GM21367 (cell line): ENCODE measurements around the gene SPACA4.

Source experiments
- ATAC-seq: cut with Tn5 transposase; IDR thresholded peaks from one replicate; pipeline ENCODE4 v1.9.1; 2021; ENCODE audit not compliant: unreplicated experiment

SPACA4 gene

DNA sequence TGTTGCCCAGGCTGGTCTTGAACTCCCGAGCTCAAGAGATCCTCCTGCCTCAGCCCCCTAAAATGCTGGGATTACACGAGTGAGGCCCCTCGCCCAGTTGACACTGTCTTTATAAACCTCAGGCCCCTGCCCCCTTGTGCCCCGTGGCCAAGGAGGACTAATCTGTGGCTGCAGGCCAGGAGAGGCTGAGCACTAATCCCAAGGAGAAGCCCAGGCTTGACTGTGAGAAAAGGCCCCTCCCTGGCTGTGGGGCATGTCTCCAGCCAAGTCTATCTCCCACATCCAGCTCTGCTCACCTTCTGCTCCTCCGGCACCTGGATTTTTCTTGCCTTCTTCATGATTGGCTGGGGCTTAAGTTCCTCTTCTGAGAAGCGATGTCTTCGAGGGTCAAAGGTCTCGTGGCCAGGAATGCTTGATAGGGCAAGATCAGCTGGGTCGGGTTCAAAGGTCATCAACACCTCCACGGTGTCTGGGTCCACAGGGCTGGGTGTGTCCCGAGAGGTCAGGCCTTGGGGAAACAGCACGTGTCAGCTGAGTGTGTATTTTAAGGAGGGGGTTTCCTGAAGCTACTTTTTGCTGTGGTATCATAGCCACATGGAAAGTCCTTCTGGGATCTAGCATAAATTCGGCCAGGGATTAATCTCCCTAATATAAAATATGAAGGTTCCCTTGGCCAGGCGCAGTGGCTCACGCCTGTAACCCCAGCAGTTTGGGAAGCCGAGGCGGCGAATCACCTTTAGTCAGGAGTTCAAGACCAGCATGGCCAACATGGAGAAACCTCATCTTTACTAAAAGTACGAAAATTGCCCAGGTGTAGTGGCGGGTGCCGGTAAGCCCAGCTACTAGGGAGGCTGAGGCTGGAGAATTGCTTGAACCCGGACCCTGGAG lies 26.9 kb downstream of the SPACA4 start:
- no peak for ATAC-seq

DNA sequence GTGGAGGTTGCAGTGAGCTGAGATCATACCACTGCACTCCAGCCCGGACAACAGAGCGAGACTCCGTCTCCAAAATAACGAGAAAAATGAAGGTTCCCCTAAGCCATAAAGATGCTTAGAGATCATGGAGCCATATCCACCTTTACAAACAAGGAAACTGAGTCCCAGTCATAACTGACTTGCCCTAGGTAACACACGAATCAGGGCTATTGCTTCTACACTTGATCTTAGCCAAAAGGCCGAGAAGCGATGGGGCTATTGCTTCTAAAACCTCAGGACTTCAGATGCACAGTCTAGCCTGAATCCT lies 27.4 kb downstream of the SPACA4 start:
- ATAC-seq, result no peak

GRCh38 chr19:48634424-48635262 lies 28.1 kb downstream of the SPACA4 start:
- no peak for ATAC-seq

- no peak for ATAC-seq
Observed at GRCh38 chr19:48635263-48635965, 28.9 kb downstream of the SPACA4 start.

GRCh38 chr19:48635966-48636858 lies 29.7 kb downstream of the SPACA4 start:
- no peak for ATAC-seq

- ATAC-seq, result no peak
Observed at GRCh38 chr19:48636859-48637448, 30.4 kb downstream of the SPACA4 start, which contains the start of gene DBP. TSS of gene DBP (minus strand) at chr19:48637379. CDS start at chr19:48636994, 385 bp downstream.

- peak; percentile 52 for ATAC-seq
Observed at GRCh38 chr19:48637449-48637947, 31.0 kb downstream of the SPACA4 start.

DNA sequence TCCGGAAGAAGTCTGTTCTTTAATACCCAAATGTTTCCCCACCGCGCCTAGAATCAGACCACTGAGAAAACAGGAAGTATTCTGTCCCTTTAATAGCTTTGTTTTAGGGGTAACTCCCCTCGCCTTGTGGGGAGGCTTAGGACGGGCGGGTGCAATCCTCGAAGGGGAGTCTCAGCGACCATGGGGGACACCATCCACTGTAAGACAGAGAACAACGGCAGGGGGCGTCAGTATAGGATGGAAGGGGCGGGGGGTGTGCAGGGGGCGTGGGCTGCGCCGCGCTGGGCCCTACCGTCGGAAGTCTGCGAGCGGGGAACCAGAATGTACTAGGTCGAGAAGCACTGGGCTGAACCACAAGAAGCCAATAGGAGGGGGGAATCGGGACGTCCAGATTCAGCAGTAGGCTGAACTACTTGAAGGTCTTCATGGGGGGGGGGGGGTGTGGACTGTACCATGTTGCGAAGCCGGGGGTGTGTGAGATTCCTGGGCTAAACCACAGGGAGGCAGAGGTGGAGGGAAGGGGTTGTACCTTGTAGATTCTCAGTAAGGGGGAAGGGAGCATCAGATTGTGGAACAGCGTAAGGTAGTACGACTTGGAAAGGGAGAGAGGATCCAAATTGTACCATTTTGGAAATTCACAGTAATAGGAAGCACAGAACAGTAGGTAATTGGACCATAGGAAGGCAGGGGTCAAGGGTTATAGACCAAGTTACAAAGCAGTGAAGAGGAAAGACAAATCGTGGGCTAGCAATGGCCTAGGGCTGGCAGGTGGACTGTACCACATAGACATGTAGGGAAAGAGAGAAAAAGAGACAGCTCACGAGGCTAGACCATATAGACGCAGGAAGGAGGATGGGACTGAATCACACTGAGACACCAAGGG lies 31.6 kb downstream of the SPACA4 start:
- peak; percentile 6 for ATAC-seq

GRCh38 chr19:48638831-48639381 lies 32.4 kb downstream of the SPACA4 start:
- no peak for ATAC-seq

DNA sequence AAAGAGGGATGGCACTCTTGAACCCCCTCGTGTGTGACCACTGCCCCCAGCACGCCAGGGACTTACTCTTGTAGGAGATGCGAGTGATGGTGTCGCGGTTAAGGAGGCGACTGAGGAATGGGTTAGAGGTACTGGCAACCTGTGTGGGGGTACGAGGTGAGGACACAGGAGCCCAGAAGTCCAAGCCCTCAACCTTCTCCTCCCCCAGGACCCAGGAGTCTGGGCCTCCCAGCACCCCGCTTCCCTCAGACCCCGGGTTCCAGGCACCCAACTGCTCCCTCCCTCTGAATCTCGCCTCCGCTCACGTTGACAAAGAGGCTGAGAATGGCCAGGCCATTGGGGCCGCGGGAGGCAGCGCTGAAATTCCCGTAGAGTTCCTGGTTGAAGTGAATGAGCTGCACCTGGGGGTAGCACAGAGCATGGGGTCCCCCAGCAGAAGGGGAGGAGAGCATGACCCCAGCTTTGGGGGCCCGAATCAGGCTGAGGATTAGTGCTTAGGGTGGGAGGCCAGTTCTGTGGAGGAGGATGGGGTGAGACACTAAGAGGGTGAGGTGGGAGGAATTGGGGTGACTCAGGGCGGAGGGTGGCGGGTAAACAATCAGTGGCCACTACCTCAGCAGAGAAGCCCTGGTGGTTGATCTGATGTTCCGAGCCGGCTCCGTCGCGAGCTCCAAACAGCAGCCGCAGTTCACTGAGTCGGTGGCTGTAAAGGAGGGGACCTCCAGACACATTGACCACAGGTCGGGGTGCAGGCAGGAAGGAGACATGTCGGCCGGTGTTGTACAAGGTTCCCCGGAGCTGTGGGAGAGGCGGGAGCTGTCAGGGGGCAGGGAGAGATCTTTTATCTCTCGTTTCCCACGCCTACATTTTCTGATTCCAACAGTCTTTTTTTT lies 33.2 kb downstream of the SPACA4 start:
- no peak for ATAC-seq

DNA sequence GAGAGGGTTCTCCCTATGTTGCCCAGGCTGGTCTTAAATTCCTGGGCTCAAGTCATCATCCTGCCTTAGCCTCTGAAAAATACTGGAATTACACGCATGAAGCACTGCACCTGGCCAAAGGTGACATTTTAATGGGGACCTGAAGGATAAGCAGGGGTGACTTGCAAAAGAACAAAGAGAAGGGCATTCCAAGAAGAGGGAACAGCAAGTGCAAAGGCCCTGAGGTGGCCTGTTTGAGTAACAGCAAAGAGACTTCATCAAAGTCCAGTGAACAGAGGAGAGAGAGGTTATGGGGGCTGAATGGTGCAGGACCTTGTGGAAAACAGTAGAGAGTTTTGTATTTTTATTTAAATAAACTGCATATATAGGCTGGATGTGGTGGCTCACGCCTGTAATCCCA lies 35.3 kb downstream of the SPACA4 start:
- no peak for ATAC-seq

DNA sequence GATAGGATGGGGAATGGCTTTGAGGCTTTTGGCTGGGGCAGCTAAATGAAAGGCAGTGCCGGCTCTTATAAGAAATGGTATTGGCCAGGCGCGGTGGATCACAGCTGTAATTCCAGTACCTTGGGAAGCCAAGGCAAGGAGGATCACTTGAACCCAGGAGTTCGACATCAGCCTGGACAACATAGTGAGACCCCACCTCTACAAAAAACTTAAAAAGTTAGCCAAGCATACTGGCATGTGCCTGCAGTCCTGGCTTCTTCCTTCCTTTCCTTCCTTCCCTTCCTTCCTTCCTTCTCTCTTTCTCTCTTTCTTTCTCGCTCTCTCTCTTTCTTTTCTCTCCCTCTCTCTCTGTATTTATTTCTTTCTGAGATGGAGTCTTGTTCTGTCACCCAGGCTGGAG lies 36.3 kb downstream of the SPACA4 start:
- no peak for ATAC-seq

- ATAC-seq, result no peak
Observed at GRCh38 chr19:48644355-48644754, 37.8 kb downstream of the SPACA4 start.

- ATAC-seq, result no peak
Observed at GRCh38 chr19:48644839-48645619, 38.5 kb downstream of the SPACA4 start.

DNA sequence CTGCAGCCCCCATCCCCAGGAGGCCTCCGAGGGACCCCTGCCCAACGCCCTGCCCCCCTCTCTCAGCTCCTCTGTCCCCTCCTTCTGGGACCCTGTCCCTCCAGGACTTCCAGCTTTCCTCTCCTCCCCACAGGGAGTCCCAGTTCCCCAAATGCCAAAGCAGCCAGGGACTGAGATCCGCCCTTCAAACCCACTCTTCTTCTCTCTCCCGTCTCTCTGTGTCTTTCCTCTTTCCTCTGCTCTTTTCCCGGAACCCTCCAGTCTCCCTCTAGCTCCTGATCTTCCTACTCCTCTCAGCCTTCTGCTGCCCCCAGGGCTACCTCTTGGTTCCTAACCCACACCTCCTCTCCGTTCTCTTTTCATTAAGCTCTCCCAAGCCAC lies 39.1 kb downstream of the SPACA4 start:
- no peak for ATAC-seq

GRCh38 chr19:48646001-48646721 lies 39.6 kb downstream of the SPACA4 start, which contains the start of gene CA11:
TSS of gene CA11 (minus strand) at chr19:48646187. CDS start at chr19:48645632, 555 bp downstream.
- peak; percentile 62 for ATAC-seq
